ENCODE measurements around the gene TAT.

Gene TAT

GRCh38 chr16:71574702-71575101 lies 2.2 kb downstream of the TAT start:
- H3K4me3 ChIP-seq (ENCODE audit: low read depth, low read length) = no peak overlapping the region
- TF ChIP-seq CTCF (IDR thresholded peaks at IDR 0.05; ENCODE audit: low read depth, low read length, missing control alignments) = no peak
- DNase-seq (ENCODE audit: low read depth) = no peak

- no peak overlapping the region for H3K4me3 ChIP-seq (ENCODE audit: low read depth, low read length)
- no peak for DNase-seq (ENCODE audit: low read depth)
- no peak for TF ChIP-seq CTCF (IDR thresholded peaks at IDR 0.05; ENCODE audit: low read depth, low read length, missing control alignments)
These were observed 3.4 kb downstream of the TAT start for GRCh38 chr16:71573387-71574094.

- no peak for DNase-seq (ENCODE audit: low read depth)
- TF ChIP-seq CTCF (IDR thresholded peaks at IDR 0.05; ENCODE audit: low read depth, low read length, missing control alignments) = no peak
- H3K4me3 ChIP-seq (ENCODE audit: low read depth, low read length) = no peak overlapping the region
These were observed 4.3 kb downstream of the TAT start for GRCh38 chr16:71572497-71573116.

GRCh38 chr16:71570144-71570543 lies 6.7 kb downstream of the TAT start:
- DNase-seq (ENCODE audit: low read depth) = no peak
- no peak for TF ChIP-seq CTCF (IDR thresholded peaks at IDR 0.05; ENCODE audit: low read depth, low read length, missing control alignments)
- no peak overlapping the region for H3K4me3 ChIP-seq (ENCODE audit: low read depth, low read length)

- no peak for DNase-seq (ENCODE audit: low read depth)
- no peak for TF ChIP-seq CTCF (IDR thresholded peaks at IDR 0.05; ENCODE audit: low read depth, low read length, missing control alignments)
These were observed 7.3 kb downstream of the TAT start for GRCh38 chr16:71569621-71570020.

GRCh38 chr16:71568551-71568950 lies 8.3 kb downstream of the TAT start:
- no peak for TF ChIP-seq CTCF (IDR thresholded peaks at IDR 0.05; ENCODE audit: low read depth, low read length, missing control alignments)
- no peak overlapping the region for H3K4me3 ChIP-seq (ENCODE audit: low read depth, low read length)
- DNase-seq (ENCODE audit: low read depth) = no peak

More at GRCh38 chr16:71569621-71570020, 7.3 kb downstream of the TAT start:
- H3K4me3 ChIP-seq (ENCODE audit: low read depth, low read length) = no peak overlapping the region

GRCh38 chr16:71567931-71568330 lies 9.0 kb downstream of the TAT start:
- TF ChIP-seq CTCF (IDR thresholded peaks at IDR 0.05; ENCODE audit: low read depth, low read length, missing control alignments) = no peak
- H3K4me3 ChIP-seq (ENCODE audit: low read depth, low read length) = no peak overlapping the region
- no peak for DNase-seq (ENCODE audit: low read depth)

Data from GM12864 (cell line).